K562 (cell line): ENCODE data around the gene FAM161A. TPM values are rescaled to one million over a fixed set of nuclear protein-coding genes. Genes with fewer than 3 reads are reported as not detected.
A peak's percentile ranks its signal among the peaks of the same experiment; 100 is the strongest.

Source experiments
- ATAC-seq: fragments of 200-7000 bp; cut with Tn5 transposase; 3 replicates; pipeline ENCODE4 v1.9.1; 2020; ENCODE audit warnings: moderate library complexity
- BruUV-seq: library from RNA; stranded (reverse); fragments of 400-500 nt; replicated peaks from 2 replicates; lab custom pipeline; 2021; lab: Mats Ljungman, UMichigan
- CTCF ChIA-PET: fragments of 300-600 bp; formaldehyde crosslinking; extraction: SDS; loops from one replicate; lab custom pipeline; 2021; ENCODE audit warnings: low intra/inter-chr PET ratio; lab: Yijun Ruan, JAX
- POLR2A ChIA-PET: fragments of 300-600, 350-650 bp; sonication (Branson Sonifier 250); formaldehyde crosslinking; extraction: SDS; loops from one replicate; lab custom pipeline; 2021; ENCODE audit warnings: antibody characterized with exemption, inconsistent platforms; lab: Yijun Ruan, JAX
- DNase-seq, 4 experiments: peaks; one replicate each; pipeline versions ENCODE4 v3.0.0 to v3.0.0-alpha.2; 2011 to 2018; ENCODE audit warnings: low spot score in 3 of 4, mixed read lengths in 3 of 4; ENCODE audit errors: extremely low read depth in 1 of 4
- FAIRE-seq: peaks from 2 replicates; lab custom pipeline; 2011; peaks lifted over from hg19 to GRCh38; lab: Jason Lieb, UNC
- H2AFZ ChIP-seq: 2 replicates; pipeline ENCODE4 v1.6.0; 2011; ENCODE audit warnings: low read depth, low read length, control low read depth, inconsistent platforms
- H3K27ac ChIP-seq: fragments of 200-600 bp; 3 replicates; pipeline ENCODE4 v1.8.0; 2011; ENCODE audit warnings: low read depth, mild to moderate bottlenecking, control low read depth, inconsistent platforms, low read length, moderate library complexity, mixed read lengths; ENCODE audit errors: extremely low read depth
- H3K27me3 ChIP-seq, 2 experiments: fragments of 300-600 bp in 1 of 2; 2 replicates in 1 of 2; 3 replicates in 1 of 2; pipeline versions ENCODE4 v1.6.0 to v1.8.0; 2011; ENCODE audit warnings: inconsistent platforms in 2 of 2, low read length in 2 of 2, mild to moderate bottlenecking in 1 of 2, mixed read lengths in 1 of 2, moderate library complexity in 1 of 2; ENCODE audit not compliant: control insufficient read depth in 2 of 2, insufficient read depth in 2 of 2
- H3K36me3 ChIP-seq: fragments of 300-600 bp; 3 replicates; pipeline ENCODE4 v1.8.0; 2011; ENCODE audit warnings: mild to moderate bottlenecking, low read length, inconsistent platforms; ENCODE audit not compliant: control insufficient read depth, insufficient read depth
- H3K4me1 ChIP-seq, 2 experiments: fragments of 200-600 bp in 1 of 2; replicated peaks in 1 of 2; 2 replicates in 1 of 2; 3 replicates in 1 of 2; pipeline versions ENCODE4 v1.5.1 to v1.8.0; 2011; ENCODE audit warnings: inconsistent platforms in 2 of 2, low read length in 2 of 2, mild to moderate bottlenecking in 1 of 2, mixed read lengths in 1 of 2, moderate library complexity in 1 of 2; ENCODE audit not compliant: control insufficient read depth in 2 of 2, insufficient read depth in 2 of 2
- H3K4me2 ChIP-seq: 2 replicates; pipeline ENCODE4 v1.6.1; 2011; ENCODE audit warnings: low read length, control low read depth, inconsistent platforms, mixed read lengths; ENCODE audit not compliant: insufficient read depth
- H3K4me3 ChIP-seq: fragments of 200-600 bp; sonication (generic), shearing (Covaris generic); 2 replicates; pipeline ENCODE4 v1.5.1; 2016; ENCODE audit warnings: control low read depth, inconsistent platforms
- H3K79me2 ChIP-seq: fragments of 200-600 bp; 3 replicates; pipeline ENCODE4 v1.8.0; 2011; ENCODE audit warnings: low read length, inconsistent platforms; ENCODE audit not compliant: control insufficient read depth, insufficient read depth
- H3K9ac ChIP-seq, 2 experiments: 2 replicates each; pipeline versions ENCODE4 v1.6.0 to v1.6.1; 2011; ENCODE audit warnings: low read depth in 2 of 2, low read length in 2 of 2, control low read depth in 1 of 2, inconsistent platforms in 1 of 2, mild to moderate bottlenecking in 1 of 2, mixed read lengths in 1 of 2; ENCODE audit not compliant: insufficient read depth in 1 of 2
- H3K9me1 ChIP-seq: one replicate; pipeline ENCODE4 v1.6.0; 2011; ENCODE audit warnings: inconsistent platforms, mild to moderate bottlenecking, low read length, moderate library complexity; ENCODE audit not compliant: control insufficient read depth, insufficient read depth
- H3K9me3 ChIP-seq: replicated peaks from 2 replicates; pipeline ENCODE4 v1.5.1; 2011; ENCODE audit warnings: low read depth, low read length, inconsistent platforms; ENCODE audit not compliant: control insufficient read depth, insufficient read depth
- H4K20me1 ChIP-seq: replicated peaks from 2 replicates; pipeline ENCODE4 v1.6.1; 2011; ENCODE audit warnings: low read length, inconsistent platforms, mixed read lengths; ENCODE audit not compliant: control insufficient read depth, insufficient read depth
- DPF2 ChIP-seq: fragments of 450-650 bp; IDR thresholded peaks from 2 replicates; pipeline ENCODE4 v1.6.1; 2016
- KLF13 ChIP-seq: fragments of 450-650 bp; IDR thresholded peaks from 2 replicates; pipeline ENCODE4 v1.6.1; 2016; ENCODE audit warnings: missing genetic modification characterization, low read depth, mild to moderate bottlenecking, missing compliant biosample characterization, moderate library complexity, borderline replicate concordance
- NELFE ChIP-seq: IDR thresholded peaks from 2 replicates; pipeline ENCODE4 v1.6.1; 2011; ENCODE audit warnings: mild to moderate bottlenecking; ENCODE audit not compliant: insufficient read depth, insufficient read length
- NR2C2 ChIP-seq, 2 experiments: fragments of 200-800 bp in 1 of 2; sonication (Bioruptor generic) in 1 of 2; sonication (generic) in 1 of 2; formaldehyde crosslinking in 1 of 2; IDR thresholded peaks; 2 replicates each; pipeline versions ENCODE4 v1.6.1 to v1.8.0; 2016 to 2022; ENCODE audit warnings: mild to moderate bottlenecking in 1 of 2, missing compliant biosample characterization in 1 of 2, missing genetic modification characterization in 1 of 2, missing genetic modification reagents in 1 of 2
- NUFIP1 ChIP-seq: fragments of 450-650 bp; IDR thresholded peaks from 2 replicates; pipeline ENCODE4 v1.6.1; 2018; ENCODE audit not compliant: partially characterized antibody
- PHF20 ChIP-seq: fragments of 450-650 bp; IDR thresholded peaks from 2 replicates; pipeline ENCODE4 v1.6.1; 2018; ENCODE audit not compliant: partially characterized antibody
- TCFL5 ChIP-seq: fragments of 250-450 bp; sonication (Bioruptor Pico); conservative IDR thresholded peaks from 2 replicates; pipeline ENCODE4 v1.6.1; 2021; ENCODE audit warnings: mild to moderate bottlenecking, moderate library complexity, matching md5 sums
- ZFP36 ChIP-seq: fragments of 150-350 bp; IDR thresholded peaks from 2 replicates; pipeline ENCODE4 v1.6.1; 2018; ENCODE audit warnings: low read length, low read depth; ENCODE audit not compliant: partially characterized antibody
- ZNF24 ChIP-seq: fragments of 450-650 bp; IDR thresholded peaks from 2 replicates; pipeline ENCODE4 v1.6.1; 2016
- ZNF274 ChIP-seq: IDR thresholded peaks from 2 replicates; pipeline ENCODE4 v1.6.1; 2011; ENCODE audit warnings: low read depth, mild to moderate bottlenecking, low read length, moderate library complexity, borderline replicate concordance
- WGBS: fragments of 100-300 bp; shearing (Covaris generic); methylation state at CpG from one replicate; pipeline ENCODE4 v1.1.6; 2016; ENCODE audit warnings: low coverage, mixed read lengths; ENCODE audit not compliant: insufficient coverage; ENCODE audit errors: missing lambda C conversion rate; 5-methylcytosine and 5-hydroxymethylcytosine counted together
- in situ Hi-C: fragments of 300-500 bp; cut with MboI; formaldehyde crosslinking; loops from 4 replicates; pipeline ENCODE4 v1.15.0; 2018; ENCODE audit warnings: inconsistent platforms, mixed read lengths
- intact Hi-C: fragments of 100-400 bp; cut with micrococcal nuclease; formaldehyde crosslinking; loops from 2 replicates; pipeline ENCODE4 v1.14.2; 2022
- polyA plus RNA-seq, 8 experiments: library from polyadenylated mRNA; depleted of rRNA in 4 of 8; stranded (reverse) in 5 of 8; unstranded in 3 of 8; fragments of >200 nt; fragmentation: Nextera tagmentation in 2 of 8; fragmentation: Illumina TruSeq in 1 of 8; extraction: Ambion mirVana in 2 of 8; extraction: Trizol in 1 of 8; gene quantifications; 2 replicates each; pipeline versions ENCODE4 v1.2.1 to v1.2.3, GENCODE V29; 2011 to 2014; ENCODE audit warnings: inconsistent platforms in 1 of 8, missing spikeins in 1 of 8
- total RNA-seq, 7 experiments: library from RNA; depleted of rRNA in 6 of 7; stranded (reverse); fragments of >200 nt in 6 of 7; fragmentation: Illumina TruSeq in 2 of 7; extraction: Trizol in 2 of 7; gene quantifications; 2 replicates each; pipeline versions ENCODE4 v1.2.1 to v1.2.3, GENCODE V29; 2011 to 2021; ENCODE audit warnings: low replicate concordance in 1 of 7
- TF ChIP-seq, protein P1 (sequence below): fragments of 250-450 bp; sonication (Bioruptor Pico); IDR thresholded peaks from 2 replicates; pipeline ENCODE4 v1.4.0; 2020; ENCODE audit warnings: mild to moderate bottlenecking, moderate library complexity
- TF ChIP-seq, protein P2 (sequence below), 2 experiments: IDR thresholded peaks; 2 replicates each; pipeline ENCODE4 v1.6.1; 2012; ENCODE audit warnings: improper control_type of control experiment in 2 of 2, low read depth in 2 of 2, low read length in 2 of 2, borderline replicate concordance in 1 of 2
- TF ChIP-seq, protein P3 (sequence below): fragments of 200-800 bp; sonication (Bioruptor generic); IDR thresholded peaks from 2 replicates; pipeline ENCODE4 v1.6.1; 2017; ENCODE audit warnings: missing genetic modification characterization, missing compliant biosample characterization

FAM161A gene
- total and polyA plus RNA-seq, 9 of the 15 experiments (the other 6 are each of a cell fraction or from before 2014, with no cell fraction given) = 0.27 to 1.4 (median 0.80) TPM

DNA sequence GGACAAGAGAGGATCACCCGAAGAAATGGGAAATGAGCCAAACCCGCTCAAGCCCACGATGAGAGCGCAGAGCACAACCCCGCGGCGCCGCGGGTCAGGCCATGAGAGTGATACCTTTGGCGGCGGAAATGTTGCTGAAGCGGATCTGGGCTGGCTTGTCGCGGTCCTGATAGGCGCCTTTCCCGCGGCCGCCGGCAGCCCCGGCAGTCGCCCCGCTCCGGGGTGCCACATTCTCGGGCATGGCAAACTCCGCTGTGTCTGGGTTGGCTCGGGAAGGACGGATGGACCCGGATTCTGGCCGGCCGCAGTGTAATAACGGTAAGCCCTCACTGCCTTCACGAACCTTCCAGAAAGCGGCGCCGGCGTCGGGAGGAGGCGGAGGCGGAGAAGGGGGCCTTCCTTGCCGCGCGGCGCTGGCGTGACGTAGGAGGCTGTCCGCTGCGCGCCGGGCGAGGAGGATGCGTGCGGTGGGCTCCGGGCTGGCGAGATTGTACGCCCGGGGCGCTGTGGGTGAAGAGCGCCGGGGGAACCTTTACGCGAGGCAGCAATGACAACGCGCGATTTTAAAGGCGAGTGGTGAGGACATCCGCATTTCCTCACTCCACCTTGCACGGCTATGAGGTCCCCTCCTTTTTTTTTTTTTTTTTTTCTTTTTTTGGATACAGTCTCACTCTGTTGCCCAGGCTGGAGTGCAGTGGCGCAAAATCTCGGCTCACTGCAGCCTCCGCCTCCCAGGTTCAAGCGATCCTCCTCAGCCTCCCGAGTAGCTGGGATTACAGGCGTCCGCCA, 34.6 kb upstream of the FAM161A start, which contains the start of gene CCT4:
Gene CCT4, minus strand, starts transcription at position 390 of the 789 bp plus-strand sequence. Its CDS starts 149 bp downstream, at position 241.
- intact Hi-C loops = loop anchor here (2.0 kb wide), 1 partner anchor 350 kb away; the partner anchor contains the start of gene XPO1
- ChIA-PET CTCF (no interaction called here), POLR2A (no interaction called here)
- Histone ChIP-seq H3K9me3 (no peaks in the 10 kb centered on the region), H2AFZ (peak within 1 kb of the TSS; percentile 94), H3K4me2 (peak within 1 kb of the TSS; percentile 91), H3K9ac (peak within 1 kb of the TSS; percentile 93 to 100), H3K36me3 (peaks cover 41% of the 10 kb centered on the region), H3K27me3 (no peaks in the 10 kb centered on the region), H4K20me1 (peaks cover 19% of the 10 kb centered on the region), H3K27ac (peak within 1 kb of the TSS; percentile 87), H3K9me1 (no peaks in the 10 kb centered on the region), H3K4me3 (peak within 1 kb of the TSS; percentile 78), H3K79me2 (peaks cover 55% of the 10 kb centered on the region), H3K4me1 (peaks cover 2 to 21% of the 10 kb centered on the region in 2 experiments; a peak in 4 of 5 replicates)
- in situ Hi-C loops = no loop called here
- DNase-seq (peak; percentile 73 to 92 (median 79)), FAIRE-seq (peak; percentile 70), ATAC-seq (peak; percentile 77)
- WGBS = 1% methylated on average over 59 of the region's 74 CpGs
- BruUV-seq = TSS peak; percentile 78
- TF ChIP-seq DPF2 (peak; percentile 42; the same call in 1 of the 2 replicates), KLF13 (0 out of 2 replicates have a peak, but pooled peaks have one; percentile 35), ZNF24 (no peak; the same call in 1 of the 2 replicates), ZFP36 (no peak), NR2C2 (CRISPR knock-in tag; IDR thresholded peaks at IDR 0.05) (no peak), NR2C2 (tag; IDR thresholded peaks at IDR 0.05) (peak; percentile 54; the same call in 1 of the 2 replicates), ZNF274 (no peak), TCFL5 (CRISPR knock-in tag) (no peak), PHF20 (peak; percentile 99), NUFIP1 (peak; percentile 23), NELFE (no peak)
- TF ChIP-seq, protein P1, sequence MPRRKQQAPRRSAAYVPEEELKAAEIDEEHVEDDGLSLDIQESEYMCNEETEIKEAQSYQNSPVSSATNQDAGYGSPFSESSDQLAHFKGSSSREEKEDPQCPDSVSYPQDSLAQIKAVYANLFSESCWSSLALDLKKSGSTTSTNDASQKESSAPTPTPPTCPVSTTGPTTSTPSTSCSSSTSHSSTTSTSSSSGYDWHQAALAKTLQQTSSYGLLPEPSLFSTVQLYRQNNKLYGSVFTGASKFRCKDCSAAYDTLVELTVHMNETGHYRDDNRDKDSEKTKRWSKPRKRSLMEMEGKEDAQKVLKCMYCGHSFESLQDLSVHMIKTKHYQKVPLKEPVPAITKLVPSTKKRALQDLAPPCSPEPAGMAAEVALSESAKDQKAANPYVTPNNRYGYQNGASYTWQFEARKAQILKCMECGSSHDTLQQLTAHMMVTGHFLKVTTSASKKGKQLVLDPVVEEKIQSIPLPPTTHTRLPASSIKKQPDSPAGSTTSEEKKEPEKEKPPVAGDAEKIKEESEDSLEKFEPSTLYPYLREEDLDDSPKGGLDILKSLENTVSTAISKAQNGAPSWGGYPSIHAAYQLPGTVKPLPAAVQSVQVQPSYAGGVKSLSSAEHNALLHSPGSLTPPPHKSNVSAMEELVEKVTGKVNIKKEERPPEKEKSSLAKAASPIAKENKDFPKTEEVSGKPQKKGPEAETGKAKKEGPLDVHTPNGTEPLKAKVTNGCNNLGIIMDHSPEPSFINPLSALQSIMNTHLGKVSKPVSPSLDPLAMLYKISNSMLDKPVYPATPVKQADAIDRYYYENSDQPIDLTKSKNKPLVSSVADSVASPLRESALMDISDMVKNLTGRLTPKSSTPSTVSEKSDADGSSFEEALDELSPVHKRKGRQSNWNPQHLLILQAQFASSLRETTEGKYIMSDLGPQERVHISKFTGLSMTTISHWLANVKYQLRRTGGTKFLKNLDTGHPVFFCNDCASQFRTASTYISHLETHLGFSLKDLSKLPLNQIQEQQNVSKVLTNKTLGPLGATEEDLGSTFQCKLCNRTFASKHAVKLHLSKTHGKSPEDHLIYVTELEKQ (CRISPR knock-in tag) = no peak
- TF ChIP-seq, protein P2, sequence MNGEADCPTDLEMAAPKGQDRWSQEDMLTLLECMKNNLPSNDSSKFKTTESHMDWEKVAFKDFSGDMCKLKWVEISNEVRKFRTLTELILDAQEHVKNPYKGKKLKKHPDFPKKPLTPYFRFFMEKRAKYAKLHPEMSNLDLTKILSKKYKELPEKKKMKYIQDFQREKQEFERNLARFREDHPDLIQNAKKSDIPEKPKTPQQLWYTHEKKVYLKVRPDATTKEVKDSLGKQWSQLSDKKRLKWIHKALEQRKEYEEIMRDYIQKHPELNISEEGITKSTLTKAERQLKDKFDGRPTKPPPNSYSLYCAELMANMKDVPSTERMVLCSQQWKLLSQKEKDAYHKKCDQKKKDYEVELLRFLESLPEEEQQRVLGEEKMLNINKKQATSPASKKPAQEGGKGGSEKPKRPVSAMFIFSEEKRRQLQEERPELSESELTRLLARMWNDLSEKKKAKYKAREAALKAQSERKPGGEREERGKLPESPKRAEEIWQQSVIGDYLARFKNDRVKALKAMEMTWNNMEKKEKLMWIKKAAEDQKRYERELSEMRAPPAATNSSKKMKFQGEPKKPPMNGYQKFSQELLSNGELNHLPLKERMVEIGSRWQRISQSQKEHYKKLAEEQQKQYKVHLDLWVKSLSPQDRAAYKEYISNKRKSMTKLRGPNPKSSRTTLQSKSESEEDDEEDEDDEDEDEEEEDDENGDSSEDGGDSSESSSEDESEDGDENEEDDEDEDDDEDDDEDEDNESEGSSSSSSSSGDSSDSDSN (IDR thresholded peaks at IDR 0.05; ENCODE audit: borderline replicate concordance in 1 of 2, low read depth in 2 of 2, low read length in 2 of 2) = 0 out of 4 replicates have a peak, but pooled peaks of 1 of the 2 experiments have one; percentile 51
- TF ChIP-seq, protein P3, sequence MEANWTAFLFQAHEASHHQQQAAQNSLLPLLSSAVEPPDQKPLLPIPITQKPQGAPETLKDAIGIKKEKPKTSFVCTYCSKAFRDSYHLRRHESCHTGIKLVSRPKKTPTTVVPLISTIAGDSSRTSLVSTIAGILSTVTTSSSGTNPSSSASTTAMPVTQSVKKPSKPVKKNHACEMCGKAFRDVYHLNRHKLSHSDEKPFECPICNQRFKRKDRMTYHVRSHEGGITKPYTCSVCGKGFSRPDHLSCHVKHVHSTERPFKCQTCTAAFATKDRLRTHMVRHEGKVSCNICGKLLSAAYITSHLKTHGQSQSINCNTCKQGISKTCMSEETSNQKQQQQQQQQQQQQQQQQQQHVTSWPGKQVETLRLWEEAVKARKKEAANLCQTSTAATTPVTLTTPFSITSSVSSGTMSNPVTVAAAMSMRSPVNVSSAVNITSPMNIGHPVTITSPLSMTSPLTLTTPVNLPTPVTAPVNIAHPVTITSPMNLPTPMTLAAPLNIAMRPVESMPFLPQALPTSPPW (CRISPR knock-in tag) = no peak; the same call in 1 of the 2 replicates
